Neuron (in vitro differentiated cells): ENCODE results near the gene HCFC1R1.

ENCODE experiments used
- H2AFZ ChIP-seq: one replicate; pipeline ENCODE4 v1.6.1; 2013; ENCODE audit warnings: low read depth, mild to moderate bottlenecking, inconsistent platforms, low read length, moderate library complexity
- H3K27me3 ChIP-seq: one replicate; pipeline ENCODE4 v1.6.1; 2013; ENCODE audit warnings: low read length; ENCODE audit not compliant: insufficient read depth
- H3K36me3 ChIP-seq: one replicate; pipeline ENCODE4 v1.6.1; 2013; ENCODE audit warnings: low read length; ENCODE audit not compliant: insufficient read depth
- H3K4me1 ChIP-seq: one replicate; pipeline ENCODE4 v1.6.1; 2013; ENCODE audit warnings: low read length; ENCODE audit not compliant: insufficient read depth
- H3K4me3 ChIP-seq: 2 replicates; pipeline ENCODE4 v1.5.1; 2013; ENCODE audit warnings: mild to moderate bottlenecking, low read length, moderate library complexity
- H3K9me3 ChIP-seq: one replicate; pipeline ENCODE4 v1.6.1; 2013; ENCODE audit warnings: low read length

Gene HCFC1R1

GRCh38 chr16:3014971-3015370 is 8.8 kb downstream of the HCFC1R1 start:
- Histone ChIP-seq H3K36me3 (no peaks in the 10 kb centered on the region), H3K27me3 (peaks cover 59% of the 10 kb centered on the region), H3K4me1 (peaks cover 2% of the 10 kb centered on the region), H3K9me3 (no peaks in the 10 kb centered on the region), H3K4me3 (no peak overlapping the region), H2AFZ (no peak overlapping the region)

- no peak overlapping the region for H2AFZ ChIP-seq
- H3K4me3 ChIP-seq = no peak overlapping the region
- H3K27me3 ChIP-seq = peaks cover 64% of the 10 kb centered on the region
- H3K4me1 ChIP-seq = peaks cover 2% of the 10 kb centered on the region
- no peaks in the 10 kb centered on the region for H3K36me3 ChIP-seq
- no peaks in the 10 kb centered on the region for H3K9me3 ChIP-seq
These were observed 9.6 kb downstream of the HCFC1R1 start for GRCh38 chr16:3013998-3014690.

- Histone ChIP-seq H3K9me3 (no peaks in the 10 kb centered on the region), H3K27me3 (peaks cover 68% of the 10 kb centered on the region), H3K4me1 (peaks cover 2% of the 10 kb centered on the region), H3K4me3 (no peak overlapping the region), H2AFZ (no peak overlapping the region), H3K36me3 (no peaks in the 10 kb centered on the region)
These were observed 10.2 kb downstream of the HCFC1R1 start for GRCh38 chr16:3013491-3013951.

GRCh38 chr16:3012828-3013420 is 10.8 kb downstream of the HCFC1R1 start, which contains the start of gene CLDN9:
Gene CLDN9 (plus strand): TSS chr16:3012923. CDS start chr16:3013363, 440 bp downstream.
- H3K4me1 ChIP-seq = peaks cover 8% of the 10 kb centered on the region
- H3K4me3 ChIP-seq = no peak within 1 kb of the TSS
- no peak within 1 kb of the TSS for H2AFZ ChIP-seq
- no peaks in the 10 kb centered on the region for H3K36me3 ChIP-seq
- peaks cover 74% of the 10 kb centered on the region for H3K27me3 ChIP-seq
- H3K9me3 ChIP-seq = no peaks in the 10 kb centered on the region

- Histone ChIP-seq H2AFZ (no peak overlapping the region), H3K4me1 (peaks cover 8% of the 10 kb centered on the region), H3K36me3 (no peaks in the 10 kb centered on the region), H3K4me3 (no peak overlapping the region), H3K9me3 (no peaks in the 10 kb centered on the region), H3K27me3 (peaks cover 78% of the 10 kb centered on the region)
These were observed 11.5 kb downstream of the HCFC1R1 start for GRCh38 chr16:3012246-3012645.

- Histone ChIP-seq H3K27me3 (peaks cover 85% of the 10 kb centered on the region), H3K4me3 (no peak overlapping the region), H3K36me3 (no peaks in the 10 kb centered on the region), H3K9me3 (no peaks in the 10 kb centered on the region), H3K4me1 (peaks cover 8% of the 10 kb centered on the region), H2AFZ (no peak overlapping the region)
These were observed 13.2 kb downstream of the HCFC1R1 start for GRCh38 chr16:3010510-3010909.

GRCh38 chr16:3009568-3010390 is 14.0 kb downstream of the HCFC1R1 start:
- Histone ChIP-seq H3K4me1 (peaks cover 11% of the 10 kb centered on the region), H3K9me3 (no peaks in the 10 kb centered on the region), H3K4me3 (no peak overlapping the region), H3K27me3 (peaks cover 83% of the 10 kb centered on the region), H2AFZ (no peak overlapping the region), H3K36me3 (no peaks in the 10 kb centered on the region)

GRCh38 chr16:3008690-3009037 is 15.1 kb downstream of the HCFC1R1 start:
- no peak overlapping the region for H3K4me3 ChIP-seq
- H3K9me3 ChIP-seq = no peaks in the 10 kb centered on the region
- peaks cover 74% of the 10 kb centered on the region for H3K27me3 ChIP-seq
- H3K36me3 ChIP-seq = no peaks in the 10 kb centered on the region
- no peak overlapping the region for H2AFZ ChIP-seq
- H3K4me1 ChIP-seq = peaks cover 12% of the 10 kb centered on the region

GRCh38 chr16:3007957-3008689 is 15.6 kb downstream of the HCFC1R1 start:
- Histone ChIP-seq H2AFZ (no peak overlapping the region), H3K4me1 (peaks cover 12% of the 10 kb centered on the region), H3K4me3 (no peak overlapping the region), H3K27me3 (peaks cover 68% of the 10 kb centered on the region), H3K9me3 (no peaks in the 10 kb centered on the region), H3K36me3 (no peaks in the 10 kb centered on the region)

- Histone ChIP-seq H3K9me3 (no peaks in the 10 kb centered on the region), H2AFZ (no peak overlapping the region), H3K4me1 (peaks cover 12% of the 10 kb centered on the region), H3K36me3 (no peaks in the 10 kb centered on the region), H3K27me3 (peaks cover 60% of the 10 kb centered on the region), H3K4me3 (no peak overlapping the region)
These were observed 16.4 kb downstream of the HCFC1R1 start for GRCh38 chr16:3007059-3007956.

- H3K9me3 ChIP-seq = no peaks in the 10 kb centered on the region
- no peak overlapping the region for H3K4me3 ChIP-seq
- H3K36me3 ChIP-seq = no peaks in the 10 kb centered on the region
- H3K4me1 ChIP-seq = peaks cover 9% of the 10 kb centered on the region
- H2AFZ ChIP-seq = no peak overlapping the region
- peaks cover 58% of the 10 kb centered on the region for H3K27me3 ChIP-seq
These were observed 18.9 kb downstream of the HCFC1R1 start for GRCh38 chr16:3004781-3005284.

- peaks cover 58% of the 10 kb centered on the region for H3K27me3 ChIP-seq
- H3K4me1 ChIP-seq = peaks cover 9% of the 10 kb centered on the region
- peak overlapping the region; percentile 31 for H3K4me3 ChIP-seq
These were observed 19.4 kb downstream of the HCFC1R1 start for GRCh38 chr16:3004319-3004718.

More at GRCh38 chr16:3004319-3004718, 19.4 kb downstream of the HCFC1R1 start:
- no peak overlapping the region for H2AFZ ChIP-seq
- H3K36me3 ChIP-seq = no peaks in the 10 kb centered on the region
- H3K9me3 ChIP-seq = no peaks in the 10 kb centered on the region
